GM21786 (cell line): ENCODE data around the gene POC1B.

Experiments used
- ATAC-seq: cut with Tn5 transposase; IDR thresholded peaks from one replicate; pipeline ENCODE4 v1.9.1; 2021; ENCODE audit not compliant: unreplicated experiment

Gene POC1B

GRCh38 chr12:89539426-89540223, 13.8 kb upstream of the POC1B start:
- ATAC-seq, result no peak

DNA sequence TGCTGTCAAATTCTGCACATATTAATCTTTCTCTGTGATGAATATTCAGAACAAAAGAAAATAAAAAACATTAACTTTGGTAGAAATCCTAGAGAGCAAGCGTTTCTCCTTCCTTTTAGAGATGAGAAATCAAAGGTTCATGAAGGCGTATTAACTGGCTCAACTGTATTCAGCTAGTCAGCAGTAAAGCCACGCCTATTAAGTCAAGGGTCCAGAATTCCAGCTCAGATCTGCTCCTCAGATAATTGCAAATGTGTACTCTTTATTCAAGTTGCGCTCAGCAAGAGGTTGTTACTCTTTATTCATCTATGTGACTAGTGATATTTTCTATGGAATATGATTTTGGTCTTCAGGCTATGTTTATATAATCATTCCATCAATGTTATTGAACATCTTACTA, 13.1 kb upstream of the POC1B start:
- no peak for ATAC-seq

DNA sequence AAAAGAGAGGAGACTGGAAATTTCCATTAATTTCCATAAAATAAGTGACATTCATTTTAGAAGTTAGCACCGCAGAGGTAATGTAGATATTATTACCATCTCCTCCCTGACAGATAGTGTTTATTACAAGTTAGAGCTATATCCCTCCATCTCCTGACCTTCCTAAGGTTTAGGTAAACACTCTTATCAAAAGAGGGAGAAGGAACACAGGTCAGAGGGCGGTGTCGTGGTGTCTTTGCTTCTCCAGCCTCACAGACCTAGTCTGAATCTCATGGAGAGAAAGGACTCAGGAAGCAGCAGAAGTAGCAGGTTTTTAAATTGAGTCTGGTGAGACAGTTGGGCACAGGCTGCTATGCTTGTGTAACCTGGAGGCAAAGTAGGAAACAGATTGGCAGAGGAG, 11.5 kb upstream of the POC1B start:
- ATAC-seq, result no peak

- ATAC-seq, result no peak
These were observed 3.9 kb upstream of the POC1B start for GRCh38 chr12:89529738-89530137.

- no peak for ATAC-seq
These were observed 2.6 kb upstream of the POC1B start for GRCh38 chr12:89528434-89528833.

DNA sequence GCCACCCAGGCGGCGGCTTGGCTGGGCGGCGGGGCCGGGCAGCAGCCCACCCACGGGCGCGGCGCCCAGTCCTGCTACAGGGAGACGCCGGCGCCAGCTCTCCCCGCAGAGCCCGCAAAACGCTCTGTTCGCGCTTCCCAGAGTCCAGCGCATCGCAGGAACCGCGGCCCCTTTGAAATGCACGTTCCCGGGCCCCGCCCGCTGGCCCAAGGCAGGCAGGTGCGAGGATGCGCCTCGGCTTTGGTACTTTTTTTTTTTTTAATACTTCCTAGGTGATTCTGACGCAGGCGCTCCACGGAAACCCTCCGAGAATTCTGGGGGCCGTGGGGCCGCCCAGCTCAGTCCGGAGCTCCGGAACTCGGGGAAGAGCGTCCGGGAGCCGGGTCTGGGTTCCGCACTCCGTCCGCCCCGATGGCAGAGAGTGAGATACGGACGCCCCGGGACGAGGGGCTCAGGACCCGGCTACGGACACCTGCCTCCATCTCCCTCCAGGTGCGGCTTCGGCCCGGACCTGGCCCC, 483 bp downstream of the POC1B start:
- ATAC-seq, result peak; percentile 20

DNA sequence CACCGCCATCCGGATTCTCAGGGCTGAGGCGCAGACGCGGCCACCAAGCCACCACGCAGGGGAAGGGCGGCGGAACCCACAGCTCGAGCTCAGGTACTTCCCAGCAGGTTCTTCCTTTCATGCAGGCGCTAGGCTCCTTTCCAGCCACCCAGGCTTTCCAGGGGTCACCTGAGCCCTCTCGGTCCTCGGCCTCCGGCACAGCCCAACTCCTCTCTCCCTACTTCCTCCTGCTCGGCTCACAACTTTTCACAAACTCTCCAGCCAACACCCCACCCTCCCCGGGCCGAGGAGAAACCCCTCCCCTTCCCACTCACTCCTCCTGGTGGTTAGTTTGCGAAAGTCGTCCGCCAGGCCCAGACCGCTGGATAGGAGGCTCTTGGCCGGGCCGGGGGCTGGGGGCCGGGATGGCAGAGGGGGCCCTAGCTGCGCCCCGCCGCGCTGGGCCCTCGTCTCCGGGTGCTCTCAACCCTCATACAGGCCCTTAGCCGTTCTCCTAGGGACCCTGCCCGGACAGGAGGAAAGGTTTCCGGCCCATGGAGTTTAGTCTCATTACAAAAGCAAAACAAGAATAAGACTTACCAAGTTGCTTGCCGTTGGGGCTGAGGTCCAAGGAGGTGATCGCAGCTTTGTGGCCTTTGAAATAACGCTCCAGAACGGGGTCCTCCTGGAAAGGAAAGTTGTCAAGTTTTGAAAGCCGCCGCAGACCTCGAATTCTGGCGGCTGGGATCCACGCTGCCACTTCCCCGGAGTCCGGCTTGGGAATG, 1.1 kb downstream of the POC1B start, which contains the start of gene GALNT4:
GALNT4 (minus strand) TSS at position 256 of the 764 bp plus-strand sequence; CDS start at position 9, 247 bp downstream.
- ATAC-seq, result peak; percentile 76

DNA sequence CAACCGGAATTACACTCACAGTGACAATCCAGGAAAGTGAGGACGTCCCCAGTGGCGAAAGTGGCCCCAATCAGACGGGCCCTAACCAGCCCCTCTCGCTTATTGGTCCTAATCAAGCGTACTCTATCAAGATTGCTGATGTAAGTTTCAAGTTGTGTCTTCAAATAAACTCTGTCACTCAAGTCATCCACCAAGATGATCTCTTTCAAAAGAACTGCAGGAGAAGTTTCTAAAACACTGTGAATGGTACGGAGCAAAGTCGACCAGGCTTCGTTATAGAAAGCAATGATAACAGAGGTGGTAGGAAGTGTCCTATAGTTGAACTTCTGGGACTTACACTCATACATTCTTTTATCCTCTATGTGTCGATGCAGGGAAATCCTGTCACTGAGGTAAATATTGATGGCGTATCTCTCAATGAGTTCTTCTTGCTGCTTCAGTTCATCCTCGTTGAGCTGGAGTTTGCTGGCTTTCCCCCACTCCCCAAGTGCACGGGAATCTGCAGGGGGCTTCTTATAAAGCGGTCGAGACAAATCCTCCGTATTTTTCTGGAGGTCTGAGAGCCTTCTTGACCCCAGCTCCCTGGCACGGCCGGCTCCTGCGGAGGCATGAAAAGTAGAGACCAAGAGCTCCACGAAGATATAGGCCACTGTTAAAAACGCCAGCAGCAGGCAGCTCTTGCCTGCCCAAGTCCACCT, 1.9 kb downstream of the POC1B start:
- no peak for ATAC-seq

- ATAC-seq, result no peak
These were observed 2.5 kb downstream of the POC1B start for GRCh38 chr12:89523393-89523792.

- ATAC-seq, result no peak
These were observed 4.3 kb downstream of the POC1B start for GRCh38 chr12:89521364-89522223.

DNA sequence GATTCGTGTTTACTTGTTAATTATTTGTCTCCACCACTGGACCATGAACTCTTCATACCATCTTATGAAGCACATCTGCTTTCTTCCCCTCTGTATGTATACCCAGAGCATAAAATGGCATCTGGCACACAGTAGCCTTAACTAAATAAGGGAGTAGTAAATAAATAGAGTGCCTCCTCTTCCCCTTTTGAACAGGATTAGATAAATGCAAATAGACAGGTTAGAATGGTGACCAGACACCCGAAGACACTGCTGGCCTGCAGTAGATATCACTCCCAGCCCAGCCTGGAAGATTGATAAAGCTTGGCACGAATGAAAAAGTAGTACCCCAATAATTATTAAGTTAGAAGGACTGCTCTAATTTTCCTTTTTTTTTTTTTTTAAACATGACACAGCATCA, 8.1 kb downstream of the POC1B start:
- no peak for ATAC-seq

DNA sequence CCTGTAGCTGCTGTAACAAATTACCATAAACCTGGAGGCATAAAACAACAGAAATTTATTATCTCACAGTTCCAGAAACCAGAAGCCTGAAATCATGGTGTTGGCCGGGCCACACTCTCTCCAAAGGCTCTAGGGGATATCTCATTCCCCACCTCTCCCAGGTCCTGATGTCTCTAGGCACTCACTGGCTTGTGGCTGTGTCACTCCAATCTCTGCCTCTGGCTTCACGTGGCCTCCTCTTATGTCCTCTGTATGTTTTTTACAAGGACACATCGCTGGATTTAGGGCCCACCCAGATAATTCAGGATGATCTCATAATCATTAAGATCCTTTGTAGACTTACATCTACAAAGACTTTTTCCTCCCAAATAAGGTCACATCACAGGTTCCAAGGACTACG, 9.2 kb downstream of the POC1B start:
- no peak for ATAC-seq

GRCh38 chr12:89514751-89515150, 11.1 kb downstream of the POC1B start:
- ATAC-seq, result peak; percentile 84

- ATAC-seq, result no peak
These were observed 12.3 kb downstream of the POC1B start for GRCh38 chr12:89513544-89513943.

DNA sequence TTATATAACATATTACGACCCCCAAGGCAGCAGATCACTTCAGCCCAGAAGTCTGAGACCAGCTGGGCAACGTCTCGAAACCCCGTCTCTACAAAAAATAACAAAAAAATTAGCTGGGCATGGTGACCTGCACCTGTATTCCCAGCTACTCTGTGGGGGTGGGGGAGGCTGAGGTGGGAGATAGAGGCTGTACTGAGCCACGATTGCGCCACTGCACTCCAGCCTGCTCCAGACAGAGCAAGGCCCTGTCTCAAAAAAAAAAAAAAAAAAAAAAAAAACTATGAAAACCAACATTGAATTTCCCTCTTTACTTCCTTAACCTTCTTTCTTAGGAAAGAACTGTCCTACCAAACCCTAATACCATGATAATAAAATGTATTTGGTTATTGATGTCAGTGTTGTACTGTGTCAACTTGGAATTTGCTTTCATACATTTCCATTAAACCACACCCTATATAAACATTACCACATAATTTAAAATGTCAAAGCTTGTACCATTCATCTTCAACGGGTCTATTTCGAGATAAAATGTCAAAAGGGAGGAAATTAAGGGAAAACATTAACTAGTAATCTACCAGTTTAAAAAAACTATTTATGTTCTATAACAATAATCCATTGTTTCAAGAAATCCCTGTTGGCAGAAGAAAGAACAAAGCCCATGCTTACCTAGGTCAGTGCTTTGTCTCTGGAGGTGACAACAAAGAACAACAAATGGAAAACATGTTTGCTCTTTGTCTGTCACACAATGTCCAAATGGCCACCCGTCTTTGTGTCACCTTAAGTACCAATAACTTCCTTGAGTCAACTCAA, 18.6 kb downstream of the POC1B start:
- no peak for ATAC-seq

- no peak for ATAC-seq
These were observed 19.8 kb downstream of the POC1B start for GRCh38 chr12:89506050-89506449.

DNA sequence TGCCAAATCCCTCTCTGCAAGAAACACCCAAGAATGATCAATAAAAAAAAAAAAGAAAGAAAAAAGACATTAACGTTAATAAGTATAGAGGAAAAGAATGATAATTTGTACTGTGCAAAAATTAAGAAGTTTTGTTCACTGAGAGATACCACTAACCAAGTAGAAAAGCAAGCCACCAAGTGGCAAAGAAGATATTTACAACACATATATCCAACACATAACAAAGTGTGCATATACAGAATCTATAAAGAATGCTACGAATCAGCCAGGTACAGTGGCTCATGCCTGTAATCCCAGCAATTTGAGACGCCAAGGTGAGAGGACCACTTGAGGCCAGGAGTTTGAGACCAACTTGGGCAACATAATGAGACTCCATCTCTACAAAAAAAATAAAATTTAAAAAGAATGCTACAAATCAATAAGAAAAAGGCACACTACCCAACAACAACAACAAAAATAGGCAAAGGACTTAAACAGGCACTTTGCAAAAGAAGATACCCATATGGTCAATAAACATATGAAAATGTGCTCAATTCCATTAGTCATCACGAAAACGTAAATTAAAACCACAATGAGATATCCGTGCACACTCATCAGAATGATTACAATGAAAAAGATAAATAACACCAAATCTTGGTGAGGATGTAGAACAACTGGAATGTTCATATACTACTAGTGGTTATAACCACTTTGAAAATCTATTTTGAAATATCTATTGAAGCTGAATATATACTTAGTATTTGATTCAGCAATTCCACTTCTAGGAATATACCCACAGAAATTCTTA, 21.1 kb downstream of the POC1B start:
- no peak for ATAC-seq

DNA sequence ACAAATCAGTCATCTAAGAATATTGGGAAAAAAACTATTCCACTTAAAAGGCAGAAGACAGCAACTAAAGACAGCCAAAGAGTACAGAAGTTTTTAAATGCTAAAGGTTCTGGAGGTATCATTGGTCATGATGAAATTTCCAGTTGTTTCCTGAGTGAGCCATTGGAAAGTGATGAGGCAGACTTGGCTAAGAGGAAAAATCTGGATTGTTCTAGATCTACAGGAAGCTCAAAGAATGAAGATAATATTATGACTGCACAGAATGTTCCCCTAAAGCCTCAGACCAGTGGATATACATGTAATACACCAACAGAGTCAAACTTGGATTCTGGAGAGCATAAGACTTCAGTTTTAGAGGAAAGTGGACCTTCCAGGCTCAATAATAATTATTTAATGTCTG, 24.1 kb downstream of the POC1B start:
- no peak for ATAC-seq

DNA sequence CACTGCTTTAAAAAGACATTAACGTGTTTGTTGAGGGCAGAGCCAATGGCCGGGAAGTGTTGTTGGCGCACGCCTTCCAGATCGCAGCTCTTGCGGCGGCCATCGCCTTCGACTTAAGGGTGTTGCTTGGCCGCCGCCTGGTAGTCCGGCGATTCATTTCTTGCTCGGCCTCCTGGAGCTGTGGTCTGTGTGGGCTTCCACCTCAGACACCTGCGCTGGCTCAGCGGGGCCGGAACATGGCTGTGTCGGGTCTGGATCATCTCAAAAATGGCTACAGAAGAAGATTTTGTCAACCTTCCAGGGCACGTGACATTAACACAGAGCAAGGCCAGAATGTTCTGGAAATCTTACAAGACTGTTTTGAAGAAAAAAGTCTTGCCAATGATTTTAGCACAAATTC, 26.0 kb downstream of the POC1B start:
- no peak for ATAC-seq
